ENCODE results near the gene NTM. TPM values are rescaled to one million over a fixed set of nuclear protein-coding genes. Genes with fewer than 3 reads are reported as not detected.

NTM gene
- total RNA-seq, 1 donor = 52.2 TPM

DNA sequence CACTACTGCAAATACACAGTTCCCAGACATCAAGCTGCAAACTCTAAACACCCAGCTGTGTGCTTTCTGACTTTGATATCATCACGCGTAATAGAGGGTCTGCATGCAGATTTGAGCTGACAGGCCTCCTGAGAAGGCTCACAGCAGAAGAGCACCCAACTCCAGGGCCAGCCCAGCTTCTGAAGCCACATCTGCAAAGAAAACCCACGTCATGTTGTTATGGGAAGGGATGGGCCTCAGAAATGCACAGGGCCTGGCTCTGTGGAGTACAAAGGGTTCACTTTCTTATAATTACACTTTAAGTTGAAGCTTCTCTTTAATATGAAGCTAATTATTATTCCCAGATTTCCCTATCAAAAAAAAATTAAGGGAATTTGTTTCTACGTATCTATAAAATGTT lies 927.9 kb downstream of the NTM start:
- no peak overlapping the region for H3K4me3 ChIP-seq (ENCODE audit: low read depth, low read length)
- no peak for DNase-seq (ENCODE audit: low read depth)
- TF ChIP-seq CTCF (IDR thresholded peaks at IDR 0.05; ENCODE audit: insufficient read depth, low read length) = no peak

DNA sequence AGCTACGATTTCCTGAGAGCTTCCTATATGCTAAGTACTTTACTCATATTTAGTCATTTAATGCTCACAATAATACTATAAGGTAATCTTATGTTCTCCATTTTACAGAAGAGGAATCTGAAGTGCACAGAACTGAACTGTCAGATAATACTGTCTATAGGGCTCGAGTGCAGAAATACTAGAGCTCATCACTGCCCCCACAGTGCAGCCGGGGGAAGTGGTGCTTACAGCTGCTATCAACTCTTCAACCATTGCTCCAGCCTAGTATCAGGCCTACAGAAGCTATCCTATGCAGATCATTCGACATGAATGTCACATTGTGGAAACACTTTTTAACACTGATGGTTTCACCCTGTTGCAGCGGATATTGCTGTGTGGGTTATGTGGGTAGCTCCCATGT lies 929.9 kb downstream of the NTM start:
- H3K4me3 ChIP-seq (ENCODE audit: low read depth, low read length) = no peak overlapping the region
- peak; percentile 30 for TF ChIP-seq CTCF (IDR thresholded peaks at IDR 0.05; ENCODE audit: insufficient read depth, low read length)
- no peak for DNase-seq (ENCODE audit: low read depth)

- H3K4me3 ChIP-seq (ENCODE audit: low read depth, low read length) = no peak overlapping the region
- TF ChIP-seq CTCF (IDR thresholded peaks at IDR 0.05; ENCODE audit: insufficient read depth, low read length) = no peak
- no peak for DNase-seq (ENCODE audit: low read depth)
Measured at GRCh38 chr11:132301465-132301864, 931.0 kb downstream of the NTM start.

DNA sequence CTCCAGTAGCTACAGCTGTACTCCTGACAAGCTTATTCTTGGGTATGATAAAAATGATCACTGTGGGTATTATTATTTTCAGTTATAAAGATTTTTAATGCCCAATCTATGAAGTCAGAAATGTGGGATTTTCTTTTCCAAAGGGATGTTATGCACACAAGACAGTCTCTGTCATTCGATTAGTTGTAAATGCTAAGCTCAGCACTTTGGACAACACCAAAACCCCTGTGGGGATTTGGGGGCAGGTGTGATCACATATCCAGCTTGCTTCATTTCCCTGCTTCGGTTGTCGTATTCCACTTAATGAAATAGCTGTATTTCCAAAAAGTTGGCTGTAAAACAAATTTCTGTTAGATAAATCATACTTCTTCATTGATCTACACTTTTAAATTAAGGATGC lies 931.5 kb downstream of the NTM start:
- TF ChIP-seq CTCF (IDR thresholded peaks at IDR 0.05; ENCODE audit: insufficient read depth, low read length) = no peak
- H3K4me3 ChIP-seq (ENCODE audit: low read depth, low read length) = no peak overlapping the region
- DNase-seq (ENCODE audit: low read depth) = no peak

GRCh38 chr11:132307309-132308020 lies 937.0 kb downstream of the NTM start:
- TF ChIP-seq CTCF (IDR thresholded peaks at IDR 0.05; ENCODE audit: insufficient read depth, low read length) = no peak
- no peak for DNase-seq (ENCODE audit: low read depth)
- no peak overlapping the region for H3K4me3 ChIP-seq (ENCODE audit: low read depth, low read length)

DNA sequence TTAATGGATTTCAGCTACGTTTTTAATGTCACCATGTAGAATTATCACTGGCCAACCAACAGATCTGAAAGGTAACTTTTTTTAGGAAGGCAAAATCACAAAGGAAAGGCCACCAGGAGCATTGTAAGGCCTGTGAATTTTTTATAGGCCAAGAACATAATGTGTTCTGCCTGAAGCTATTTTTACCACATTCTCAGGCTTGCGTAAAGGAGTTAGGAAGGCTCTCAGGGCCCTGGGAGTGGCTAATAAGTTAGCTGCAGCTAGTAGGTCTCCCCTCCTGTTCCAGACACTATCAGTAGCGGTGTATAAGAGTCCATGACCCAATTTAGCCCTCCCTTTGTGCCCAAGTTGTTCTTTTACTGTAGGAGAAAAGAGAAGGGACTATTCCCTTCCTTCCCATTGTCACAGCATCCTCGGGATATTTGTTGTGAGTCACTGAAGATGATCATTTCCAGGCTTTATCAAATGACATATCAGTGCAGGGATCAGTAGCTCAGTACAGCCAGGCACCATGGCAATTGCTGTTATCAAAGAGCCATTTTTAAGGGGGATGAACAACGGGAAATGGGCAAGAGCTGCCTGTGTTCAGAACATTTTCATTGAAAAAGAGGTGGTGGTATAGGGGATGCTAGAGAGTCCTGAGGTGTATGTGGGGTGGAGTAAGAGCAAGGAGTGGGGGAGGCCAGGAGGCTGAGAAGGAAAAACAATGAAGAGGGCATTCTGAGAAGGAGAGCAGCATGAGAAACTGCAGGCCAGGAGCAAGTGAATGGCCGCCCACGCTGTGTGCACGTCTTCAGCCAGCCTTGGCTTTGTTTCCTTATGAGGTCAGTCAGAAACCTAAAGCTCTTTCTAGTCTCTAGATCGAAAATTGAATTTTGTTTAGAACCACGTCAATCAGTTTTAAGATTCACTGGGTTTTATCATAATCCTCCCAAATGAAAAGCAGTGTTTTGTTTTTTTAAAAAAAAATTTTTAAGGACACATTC lies 940.3 kb downstream of the NTM start:
- DNase-seq (ENCODE audit: low read depth) = peak; percentile 15
- H3K4me3 ChIP-seq (ENCODE audit: low read depth, low read length) = no peak overlapping the region
- TF ChIP-seq CTCF (IDR thresholded peaks at IDR 0.05; ENCODE audit: insufficient read depth, low read length) = no peak

Data from fibroblast of the aortic adventitia (primary cell).